HG02884 (cell line): ENCODE results near the gene KCNQ4.

Experiments used
- ATAC-seq: cut with Tn5 transposase; IDR thresholded peaks from one replicate; pipeline ENCODE4 v1.9.1; 2021; ENCODE audit warnings: mild to moderate bottlenecking, moderate library complexity; ENCODE audit not compliant: unreplicated experiment

The KCNQ4 gene

GRCh38 chr1:40818264-40818961 lies 34.8 kb downstream of the KCNQ4 start:
- ATAC-seq, result no peak

GRCh38 chr1:40819101-40819500 lies 35.5 kb downstream of the KCNQ4 start:
- no peak for ATAC-seq

GRCh38 chr1:40820251-40820797 lies 36.7 kb downstream of the KCNQ4 start:
- ATAC-seq, result no peak

- no peak for ATAC-seq
These were observed 37.5 kb downstream of the KCNQ4 start for GRCh38 chr1:40820911-40821693.

- ATAC-seq, result no peak
These were observed 39.3 kb downstream of the KCNQ4 start for GRCh38 chr1:40822890-40823289.

GRCh38 chr1:40823345-40823744 lies 39.8 kb downstream of the KCNQ4 start:
- ATAC-seq, result no peak

- ATAC-seq, result no peak
These were observed 40.4 kb downstream of the KCNQ4 start for GRCh38 chr1:40823983-40824382.

GRCh38 chr1:40824591-40825434 lies 41.2 kb downstream of the KCNQ4 start:
- no peak for ATAC-seq

GRCh38 chr1:40825435-40825788 lies 41.8 kb downstream of the KCNQ4 start:
- no peak for ATAC-seq

- no peak for ATAC-seq
These were observed 42.4 kb downstream of the KCNQ4 start for GRCh38 chr1:40825996-40826395.

- ATAC-seq, result no peak
These were observed 46.2 kb downstream of the KCNQ4 start for GRCh38 chr1:40829631-40830245.

GRCh38 chr1:40830419-40830943 lies 46.9 kb downstream of the KCNQ4 start:
- ATAC-seq, result no peak

- no peak for ATAC-seq
These were observed 47.6 kb downstream of the KCNQ4 start for GRCh38 chr1:40831001-40831732.

- ATAC-seq, result no peak
These were observed 50.4 kb downstream of the KCNQ4 start for GRCh38 chr1:40833979-40834378.

- ATAC-seq, result no peak
These were observed 51.5 kb downstream of the KCNQ4 start for GRCh38 chr1:40834968-40835545.

- no peak for ATAC-seq
These were observed 52.7 kb downstream of the KCNQ4 start for GRCh38 chr1:40836283-40836682.

GRCh38 chr1:40837601-40838000 lies 54.0 kb downstream of the KCNQ4 start:
- no peak for ATAC-seq

GRCh38 chr1:40838045-40838979 lies 54.7 kb downstream of the KCNQ4 start:
- no peak for ATAC-seq
